HCT116 (cell line): ENCODE data around the gene SLC7A9. TPM values are rescaled to one million over a fixed set of nuclear protein-coding genes. Genes with fewer than 3 reads are reported as not detected.

Source experiments
- ATAC-seq: fragments of 200-7000 bp; cut with Tn5 transposase; 2 replicates; pipeline ENCODE4 v1.9.1; 2020; ENCODE audit warnings: mild to moderate bottlenecking, moderate library complexity
- BruUV-seq: library from RNA; stranded (reverse); fragments of 400-500 nt; replicated peaks from 2 replicates; lab custom pipeline; 2021; lab: Mats Ljungman, UMichigan
- CTCF ChIA-PET: fragments of 300-600 bp; sonication (Branson Sonifier 250); formaldehyde crosslinking; loops from one replicate; lab custom pipeline; 2021; ENCODE audit warnings: antibody characterized with exemption; lab: Charles Lee
- POLR2A ChIA-PET: fragments of 300-600, 350-600 bp; sonication (Branson Sonifier 250); formaldehyde crosslinking; loops from one replicate; lab custom pipeline; 2021; ENCODE audit warnings: antibody characterized with exemption; lab: Charles Lee
- RAD21 ChIA-PET, 2 experiments: fragments of 300-600 bp; sonication (Branson Sonifier 250); formaldehyde crosslinking; loops; one replicate each; lab custom pipeline; 2023; ENCODE audit warnings: low total read pairs in 2 of 2; ENCODE audit not compliant: uncharacterized antibody in 2 of 2, unreplicated experiment in 2 of 2, low non-redundant PET in 1 of 2; lab: Charles Lee
- DNase-seq: peaks from one replicate; pipeline ENCODE4 v3.0.0-alpha.2; 2010; ENCODE audit warnings: low read depth, low spot score
- H2AFZ ChIP-seq: fragments of 200-600 bp; shearing (Covaris generic), sonication (generic); 2 replicates; pipeline ENCODE4 v1.6.1; 2017; ENCODE audit warnings: low read depth, mixed run types, mixed read lengths, antibody characterized with exemption, low read length; ENCODE audit not compliant: poor library complexity, severe bottlenecking
- H3K27ac ChIP-seq: 2 replicates; pipeline ENCODE4 v1.5.1; 2012; ENCODE audit warnings: low read depth, low read length
- H3K27me3 ChIP-seq: fragments of 200-600 bp; sonication (generic); 2 replicates; pipeline ENCODE4 v1.6.1; 2016; ENCODE audit warnings: mixed run types, low read length, mixed read lengths; ENCODE audit not compliant: insufficient read depth
- H3K36me3 ChIP-seq, 2 experiments: fragments of 200-500 bp in 1 of 2; fragments of 200-600 bp in 1 of 2; sonication (Bioruptor generic) in 1 of 2; sonication (generic) in 1 of 2; 2 replicates each; pipeline versions ENCODE4 v1.5.1 to v1.6.1; 2014 to 2016; ENCODE audit warnings: low read length in 2 of 2, inconsistent platforms in 1 of 2, mixed read lengths in 1 of 2, mixed run types in 1 of 2; ENCODE audit not compliant: insufficient read depth in 2 of 2, control insufficient read depth in 1 of 2
- H3K4me1 ChIP-seq, 2 experiments: fragments of 200-600 bp in 1 of 2; sonication (generic) in 1 of 2; 2 replicates each; pipeline versions ENCODE4 v1.5.1 to v1.6.1; 2012 to 2017; ENCODE audit warnings: low read length in 2 of 2, inconsistent platforms in 1 of 2, mild to moderate bottlenecking in 1 of 2, mixed read lengths in 1 of 2, mixed run types in 1 of 2, moderate library complexity in 1 of 2; ENCODE audit not compliant: insufficient read depth in 2 of 2, control insufficient read depth in 1 of 2
- H3K4me2 ChIP-seq: fragments of 200-600 bp; sonication (generic); 2 replicates; pipeline ENCODE4 v1.6.1; 2017; ENCODE audit warnings: mixed run types, low read length, mixed read lengths
- H3K4me3 ChIP-seq, 2 experiments: fragments of 200-600 bp in 1 of 2; sonication (generic) in 1 of 2; replicated peaks in 1 of 2; 2 replicates each; pipeline ENCODE4 v1.5.1; 2011 to 2016; ENCODE audit warnings: low read length in 2 of 2, control low read depth in 1 of 2, low read depth in 1 of 2, mild to moderate bottlenecking in 1 of 2, mixed read lengths in 1 of 2, mixed run types in 1 of 2
- H3K79me2 ChIP-seq: fragments of 200-600 bp; sonication (generic); 2 replicates; pipeline ENCODE4 v1.6.1; 2017; ENCODE audit warnings: mild to moderate bottlenecking, mixed run types, low read length, moderate library complexity, mixed read lengths; ENCODE audit not compliant: insufficient read depth
- H3K9ac ChIP-seq: fragments of 200-600 bp; sonication (generic); 2 replicates; pipeline ENCODE4 v1.6.1; 2016; ENCODE audit warnings: low read length, mixed read lengths
- H3K9me2 ChIP-seq: fragments of 200-600 bp; sonication (generic), shearing (Covaris generic); 2 replicates; pipeline ENCODE4 v1.6.1; 2017; ENCODE audit warnings: mixed run types, mild to moderate bottlenecking, moderate library complexity; ENCODE audit not compliant: insufficient read depth
- H3K9me3 ChIP-seq, 2 experiments: fragments of 200-500 bp in 1 of 2; fragments of 200-600 bp in 1 of 2; sonication (Bioruptor generic) in 1 of 2; sonication (generic) in 1 of 2; 2 replicates each; pipeline ENCODE4 v1.6.1; 2014 to 2017; ENCODE audit warnings: low read length in 2 of 2, mixed read lengths in 2 of 2, inconsistent platforms in 1 of 2, low read depth in 1 of 2, mild to moderate bottlenecking in 1 of 2, mixed run types in 1 of 2, moderate library complexity in 1 of 2; ENCODE audit not compliant: control insufficient read depth in 1 of 2, insufficient read depth in 1 of 2
- H4K20me1 ChIP-seq: fragments of 200-600 bp; sonication (generic), shearing (Covaris generic); 2 replicates; pipeline ENCODE4 v1.6.1; 2017; ENCODE audit warnings: mixed run types, mild to moderate bottlenecking, moderate library complexity; ENCODE audit not compliant: insufficient read depth
- ATF3 ChIP-seq: IDR thresholded peaks from 2 replicates; pipeline ENCODE4 v1.6.1; 2012
- CEBPB ChIP-seq: IDR thresholded peaks from 2 replicates; pipeline ENCODE4 v1.6.1; 2012; ENCODE audit warnings: low read depth
- EGR1 ChIP-seq: IDR thresholded peaks from 2 replicates; pipeline ENCODE4 v1.6.1; 2012; ENCODE audit warnings: low read depth
- EZH2phosphoT487 ChIP-seq: fragments of 200-600 bp; IDR thresholded peaks from 2 replicates; pipeline ENCODE4 v1.6.1; 2018; ENCODE audit warnings: antibody characterized with exemption, borderline replicate concordance
- FOSL1 ChIP-seq: IDR thresholded peaks from 2 replicates; pipeline ENCODE4 v1.6.1; 2012; ENCODE audit warnings: low read depth
- JUND ChIP-seq: IDR thresholded peaks from 2 replicates; pipeline ENCODE4 v1.6.1; 2012
- MAX ChIP-seq: IDR thresholded peaks from 2 replicates; pipeline ENCODE4 v1.6.1; 2012
- POLR2A ChIP-seq: IDR thresholded peaks from 2 replicates; pipeline ENCODE4 v1.7.0; 2011; ENCODE audit warnings: borderline replicate concordance; ENCODE audit not compliant: insufficient read depth, insufficient read length; ENCODE audit errors: extremely low read depth
- REST ChIP-seq: IDR thresholded peaks from 2 replicates; pipeline ENCODE4 v1.6.1; 2012; ENCODE audit warnings: low read depth
- SIN3A ChIP-seq: IDR thresholded peaks from 2 replicates; pipeline ENCODE4 v1.6.1; 2012; ENCODE audit warnings: low read depth
- SP1 ChIP-seq: IDR thresholded peaks from 2 replicates; pipeline ENCODE4 v1.6.1; 2012; ENCODE audit warnings: low read depth
- SRF ChIP-seq: IDR thresholded peaks from 2 replicates; pipeline ENCODE4 v1.6.1; 2012; ENCODE audit warnings: low read depth
- TCF7L2 ChIP-seq: IDR thresholded peaks from 2 replicates; pipeline ENCODE4 v1.7.0; 2011; ENCODE audit warnings: borderline replicate concordance, inconsistent platforms; ENCODE audit not compliant: insufficient read depth, insufficient read length; ENCODE audit errors: extremely low read depth
- YY1 ChIP-seq: IDR thresholded peaks from 2 replicates; pipeline ENCODE4 v1.6.1; 2011; ENCODE audit warnings: low read length, low read depth, moderate library complexity, mild to moderate bottlenecking; ENCODE audit not compliant: insufficient replicate concordance; ENCODE audit errors: extremely low read depth
- ZNF274 ChIP-seq: fragments of 200-500 bp; sonication (Bioruptor generic); IDR thresholded peaks from 2 replicates; pipeline ENCODE4 v1.6.1; 2014; ENCODE audit warnings: mild to moderate bottlenecking, low read depth, low read length, inconsistent platforms
- intact Hi-C: fragments of 100-400 bp; cut with micrococcal nuclease; formaldehyde crosslinking; loops from 2 replicates; pipeline ENCODE4 v1.10.0; 2022
- total RNA-seq: library from RNA; stranded (reverse); gene quantifications from one replicate; pipeline ENCODE4 v1.2.1, GENCODE V29; 2021; ENCODE audit not compliant: unreplicated experiment

The SLC7A9 gene
- total RNA-seq, 1 experiment from 2014 or later: 0.42 TPM

- H3K36me3 ChIP-seq: no peaks in the 10 kb centered on the region
- RAD21 ChIA-PET: no interaction called here
- no peaks in the 10 kb centered on the region for H3K4me1 ChIP-seq
- H3K79me2 ChIP-seq: no peaks in the 10 kb centered on the region
- no peaks in the 10 kb centered on the region for H3K9me3 ChIP-seq
- no peak for TF ChIP-seq EGR1
- TF ChIP-seq, all 23 proteins: peak for 0
- Histone ChIP-seq H4K20me1 (no peaks in the 10 kb centered on the region), H3K4me3 (no peak overlapping the region), H3K27ac (no peak overlapping the region), H3K27me3 (no peaks in the 10 kb centered on the region), H3K9me2 (no peaks in the 10 kb centered on the region), H3K9ac (no peak overlapping the region), H3K4me2 (no peak overlapping the region), H2AFZ (no peak overlapping the region)
- ChIA-PET CTCF (no interaction called here), POLR2A (no interaction called here)
- intact Hi-C loops: no loop called here
- BruUV-seq: no TSS peak
- ATAC-seq (no peak), DNase-seq (no peak)
Measured at GRCh38 chr19:32911467-32911866, 41.9 kb upstream of the SLC7A9 start.

- POLR2A ChIA-PET: no interaction called here
- Histone ChIP-seq H3K4me3 (no peak overlapping the region), H3K27me3 (no peaks in the 10 kb centered on the region), H3K4me1 (no peaks in the 10 kb centered on the region)
- DNase-seq: no peak
- TF ChIP-seq SRF (no peak), EZH2phosphoT487 (no peak), ZNF274 (no peak), CEBPB (no peak), REST (no peak), TCF7L2 (no peak), ATF3 (no peak), POLR2A (no peak), SIN3A (no peak), EGR1 (no peak), SP1 (no peak), MAX (no peak), YY1 (no peak), FOSL1 (no peak), JUND (no peak)
- TF ChIP-seq, all 23 proteins: peak for 0
- ATAC-seq: no peak
- Histone ChIP-seq H3K79me2 (no peaks in the 10 kb centered on the region), H3K9me3 (no peaks in the 10 kb centered on the region), H3K36me3 (no peaks in the 10 kb centered on the region), H4K20me1 (no peaks in the 10 kb centered on the region), H2AFZ (no peak overlapping the region), H3K9ac (no peak overlapping the region), H3K4me2 (no peak overlapping the region), H3K9me2 (no peaks in the 10 kb centered on the region), H3K27ac (no peak overlapping the region)
- ChIA-PET RAD21 (no interaction called here), CTCF (no interaction called here)
- intact Hi-C loops: no loop called here
- BruUV-seq: no TSS peak
Measured at GRCh38 chr19:32910874-32911273, 41.3 kb upstream of the SLC7A9 start.
